Measurements from ENCODE around the gene PDIA2. TPM values are rescaled to one million over a fixed set of nuclear protein-coding genes. Genes with fewer than 3 reads are reported as not detected.

Gene PDIA2
- total RNA-seq, 6 donors from 2014 or later: 0.52 to 0.64 TPM; not detected in 4

- WGBS, 2 donors: 8 to 10% methylated on average over 2 to 14 of the region's 58 CpGs
- H3K4me3 ChIP-seq: peak overlapping the region; percentile 25 to 51 (median 49)
- TF ChIP-seq CTCF (IDR thresholded peaks at IDR 0.05): no peak
- no peak for TF ChIP-seq POLR2AphosphoS5 (IDR thresholded peaks at IDR 0.05)
- no peak for TF ChIP-seq EP300 (IDR thresholded peaks at IDR 0.05)
- TF ChIP-seq POLR2A (IDR thresholded peaks at IDR 0.05): no peak
- peak in 1 of 2 donors; percentile 84 for DNase-seq
- H3K36me3 ChIP-seq: no peaks in the 10 kb centered on the region
- H3K27me3 ChIP-seq: peaks cover 0 to 28% (median 8%) of the 10 kb centered on the region in 4 donors
- no peak for ATAC-seq (ENCODE audit: low FRiP score in 2 of 2)
- H3K9me3 ChIP-seq: no peaks in the 10 kb centered on the region
- no peak overlapping the region for H3K27ac ChIP-seq
- peaks cover 13 to 27% (median 15%) of the 10 kb centered on the region in 4 donors for H3K4me1 ChIP-seq
Measured at GRCh38 chr16:275041-275641, 7.8 kb upstream of the PDIA2 start.

- WGBS, 2 donors: 4 to 30% methylated on average over 4 to 49 of the region's 56 CpGs
- DNase-seq (peak in 1 of 2 donors; percentile 87), ATAC-seq (ENCODE audit: low FRiP score in 2 of 2) (peak in 1 of 2 donors; percentile 77)
Measured at GRCh38 chr16:275786-276232, 7.2 kb upstream of the PDIA2 start, which contains the start of gene RGS11. Gene RGS11, minus strand, starts transcription at chr16:275944. Its CDS starts 33 bp downstream, at chr16:275911.

GRCh38 chr16:276426-277077 lies 6.4 kb upstream of the PDIA2 start:
- Histone ChIP-seq H3K4me3 (no peak overlapping the region), H3K4me1 (peaks cover 19 to 39% (median 22%) of the 10 kb centered on the region in 4 donors), H3K27me3 (peaks cover 2 to 39% (median 18%) of the 10 kb centered on the region in 4 donors), H3K27ac (peak overlapping the region in 2 of 4 donors; percentile 34 to 75), H3K9me3 (no peaks in the 10 kb centered on the region), H3K36me3 (no peaks in the 10 kb centered on the region)
- DNase-seq (peak in 1 of 2 donors; percentile 79), ATAC-seq (ENCODE audit: low FRiP score in 2 of 2) (no peak)
- WGBS, 2 donors: 71 to 78% methylated on average over 13 to 17 of the region's 20 CpGs
- TF ChIP-seq POLR2A (IDR thresholded peaks at IDR 0.05) (peak in 1 of 4 donors; percentile 8), EP300 (IDR thresholded peaks at IDR 0.05) (no peak)

More at GRCh38 chr16:275786-276232, 7.2 kb upstream of the PDIA2 start, which contains the start of gene RGS11:
- H3K36me3 ChIP-seq: no peaks in the 10 kb centered on the region
- peaks cover 0 to 32% (median 11%) of the 10 kb centered on the region in 4 donors for H3K27me3 ChIP-seq
- TF ChIP-seq CTCF (IDR thresholded peaks at IDR 0.05) (no peak), EP300 (IDR thresholded peaks at IDR 0.05) (no peak), POLR2AphosphoS5 (IDR thresholded peaks at IDR 0.05) (no peak), POLR2A (IDR thresholded peaks at IDR 0.05) (no peak)
- H3K4me3 ChIP-seq: peak within 1 kb of the TSS; percentile 25 to 51 (median 49)
- H3K4me1 ChIP-seq: peaks cover 15 to 31% (median 17%) of the 10 kb centered on the region in 4 donors
- H3K27ac ChIP-seq: peak within 1 kb of the TSS in 2 of 4 donors; percentile 34 to 75
- H3K9me3 ChIP-seq: no peaks in the 10 kb centered on the region

- no peak for ATAC-seq (ENCODE audit: low FRiP score in 2 of 2)
- WGBS, 2 donors: 46 to 48% methylated on average over 5 to 6 of the region's 6 CpGs
- Histone ChIP-seq H3K27ac (no peak overlapping the region), H3K4me3 (no peak overlapping the region), H3K9me3 (no peaks in the 10 kb centered on the region), H3K36me3 (no peaks in the 10 kb centered on the region), H3K27me3 (peaks cover 2 to 46% (median 24%) of the 10 kb centered on the region in 4 donors), H3K4me1 (peaks cover 19 to 44% (median 22%) of the 10 kb centered on the region in 4 donors)
- DNase-seq: peak; percentile 38 to 45
- TF ChIP-seq EP300 (IDR thresholded peaks at IDR 0.05) (no peak), POLR2AphosphoS5 (IDR thresholded peaks at IDR 0.05) (no peak), CTCF (IDR thresholded peaks at IDR 0.05) (no peak), POLR2A (IDR thresholded peaks at IDR 0.05) (no peak)
Measured at GRCh38 chr16:278863-279366, 4.0 kb upstream of the PDIA2 start.

- no peak for ATAC-seq (ENCODE audit: low FRiP score in 2 of 2)
- peaks cover 19 to 44% (median 22%) of the 10 kb centered on the region in 4 donors for H3K4me1 ChIP-seq
Measured at GRCh38 chr16:279531-279930, 3.4 kb upstream of the PDIA2 start.

More at GRCh38 chr16:279531-279930, 3.4 kb upstream of the PDIA2 start:
- H3K36me3 ChIP-seq: no peaks in the 10 kb centered on the region
- peaks cover 2 to 44% (median 24%) of the 10 kb centered on the region in 4 donors for H3K27me3 ChIP-seq
- WGBS, 2 donors: 62 to 76% methylated on average over 5 to 7 of the region's 7 CpGs
- no peak overlapping the region for H3K27ac ChIP-seq
- no peak for TF ChIP-seq POLR2A (IDR thresholded peaks at IDR 0.05)
- no peak for TF ChIP-seq CTCF (IDR thresholded peaks at IDR 0.05)
- no peak for TF ChIP-seq EP300 (IDR thresholded peaks at IDR 0.05)
- no peak for TF ChIP-seq POLR2AphosphoS5 (IDR thresholded peaks at IDR 0.05)
- H3K9me3 ChIP-seq: no peaks in the 10 kb centered on the region
- no peak for DNase-seq
- H3K4me3 ChIP-seq: no peak overlapping the region

Measured in upper lobe of left lung (tissue), 6 donors.